NCI-H1417 (cell line): ENCODE results near the gene VPS13D.

ENCODE experiments used
- DNase-seq, 3 experiments: peaks; one replicate each; lab custom pipeline; 2025; lab: John Stamatoyannopoulos, UW

VPS13D gene

GRCh38 chr1:12404918-12405317, 175.1 kb downstream of the VPS13D start:
- no peak for DNase-seq

- no peak for DNase-seq
These were observed 175.7 kb downstream of the VPS13D start for GRCh38 chr1:12405325-12406210.

- no peak for DNase-seq
These were observed 176.6 kb downstream of the VPS13D start for GRCh38 chr1:12406211-12407021.

- DNase-seq = no peak
These were observed 177.5 kb downstream of the VPS13D start for GRCh38 chr1:12407050-12407961.

GRCh38 chr1:12407962-12408454, 178.2 kb downstream of the VPS13D start:
- no peak for DNase-seq

- no peak for DNase-seq
These were observed 178.8 kb downstream of the VPS13D start for GRCh38 chr1:12408662-12409061.

GRCh38 chr1:12409681-12410080, 179.9 kb downstream of the VPS13D start:
- DNase-seq = no peak

GRCh38 chr1:12410351-12410750, 180.5 kb downstream of the VPS13D start:
- no peak for DNase-seq

GRCh38 chr1:12411098-12411497, 181.3 kb downstream of the VPS13D start:
- DNase-seq = no peak

- no peak for DNase-seq
These were observed 181.9 kb downstream of the VPS13D start for GRCh38 chr1:12411747-12412146.

- no peak for DNase-seq
These were observed 182.6 kb downstream of the VPS13D start for GRCh38 chr1:12412439-12412838.

- DNase-seq = no peak
These were observed 184.0 kb downstream of the VPS13D start for GRCh38 chr1:12413664-12414410.

- no peak for DNase-seq
These were observed 184.7 kb downstream of the VPS13D start for GRCh38 chr1:12414444-12415018.

GRCh38 chr1:12415038-12415466, 185.2 kb downstream of the VPS13D start:
- DNase-seq = no peak

- DNase-seq = no peak
These were observed 186.3 kb downstream of the VPS13D start for GRCh38 chr1:12416101-12416500.

GRCh38 chr1:12416744-12417143, 186.9 kb downstream of the VPS13D start:
- no peak for DNase-seq

- no peak for DNase-seq
These were observed 187.6 kb downstream of the VPS13D start for GRCh38 chr1:12417389-12417788.

- no peak for DNase-seq
These were observed 190.3 kb downstream of the VPS13D start for GRCh38 chr1:12420171-12420570.

GRCh38 chr1:12422488-12422887, 192.7 kb downstream of the VPS13D start:
- no peak for DNase-seq

- no peak for DNase-seq
These were observed 194.3 kb downstream of the VPS13D start for GRCh38 chr1:12424087-12424529.

- DNase-seq = no peak
These were observed 195.0 kb downstream of the VPS13D start for GRCh38 chr1:12424793-12425192.
